ENCODE measurements around the gene GNB1L.
"Not testable (repeated sequence)": the region's sequence is repeated elsewhere in the genome, so short reads cannot be mapped to it uniquely, and the experiment has no call there.

Gene GNB1L

GRCh38 chr22:19795617-19796008 is 59.1 kb downstream of the GNB1L start:
- DNase-seq (ENCODE audit: low read depth), result no peak

- no peak for DNase-seq (ENCODE audit: low read depth)
Measured at GRCh38 chr22:19793661-19794310, 60.9 kb downstream of the GNB1L start.

- no peak for DNase-seq (ENCODE audit: low read depth)
Measured at GRCh38 chr22:19793161-19793560, 61.5 kb downstream of the GNB1L start.

- DNase-seq (ENCODE audit: low read depth), result not testable (repeated sequence)
Measured at GRCh38 chr22:19792383-19792896, 62.2 kb downstream of the GNB1L start.

GRCh38 chr22:19791894-19792293 is 62.8 kb downstream of the GNB1L start:
- DNase-seq (ENCODE audit: low read depth), result no peak

GRCh38 chr22:19791243-19791642 is 63.4 kb downstream of the GNB1L start:
- DNase-seq (ENCODE audit: low read depth), result no peak

- DNase-seq (ENCODE audit: low read depth), result no peak
Measured at GRCh38 chr22:19789828-19790227, 64.8 kb downstream of the GNB1L start.

- DNase-seq (ENCODE audit: low read depth), result no peak
Measured at GRCh38 chr22:19789406-19789805, 65.3 kb downstream of the GNB1L start.

GRCh38 chr22:19788661-19789225 is 65.9 kb downstream of the GNB1L start:
- no peak for DNase-seq (ENCODE audit: low read depth)

- DNase-seq (ENCODE audit: low read depth), result no peak
Measured at GRCh38 chr22:19787849-19788141, 66.9 kb downstream of the GNB1L start.

- DNase-seq (ENCODE audit: low read depth), result no peak
Measured at GRCh38 chr22:19786959-19787848, 67.5 kb downstream of the GNB1L start.

- DNase-seq (ENCODE audit: low read depth), result no peak
Measured at GRCh38 chr22:19786264-19786585, 68.4 kb downstream of the GNB1L start.

- DNase-seq (ENCODE audit: low read depth), result no peak
Measured at GRCh38 chr22:19785461-19786263, 69.0 kb downstream of the GNB1L start.

- no peak for DNase-seq (ENCODE audit: low read depth)
Measured at GRCh38 chr22:19784384-19785175, 70.1 kb downstream of the GNB1L start.

- DNase-seq (ENCODE audit: low read depth), result no peak
Measured at GRCh38 chr22:19783586-19784383, 70.9 kb downstream of the GNB1L start.

GRCh38 chr22:19782533-19782932 is 72.1 kb downstream of the GNB1L start:
- no peak for DNase-seq (ENCODE audit: low read depth)

- DNase-seq (ENCODE audit: low read depth), result no peak
Measured at GRCh38 chr22:19779685-19780268, 74.9 kb downstream of the GNB1L start.

GRCh38 chr22:19779011-19779421 is 75.7 kb downstream of the GNB1L start:
- DNase-seq (ENCODE audit: low read depth), result no peak

GRCh38 chr22:19777192-19777591 is 77.5 kb downstream of the GNB1L start:
- not testable (repeated sequence) for DNase-seq (ENCODE audit: low read depth)

GRCh38 chr22:19776433-19777031 is 78.1 kb downstream of the GNB1L start:
- DNase-seq (ENCODE audit: low read depth), result no peak
